Keratinocyte (primary cell): ENCODE data around the gene TMEM50A. TPM values are rescaled to one million over a fixed set of nuclear protein-coding genes. Genes with fewer than 3 reads are reported as not detected.
"Not testable (repeated sequence)": the region's sequence is repeated elsewhere in the genome, so short reads cannot be mapped to it uniquely, and the experiment has no call there.

Experiments
- DNase-seq: peaks from one replicate; pipeline ENCODE4 v3.0.0-alpha.2; 2011; ENCODE audit warnings: low read depth, missing footprints, low spot score
- FAIRE-seq: peaks from 2 replicates; lab custom pipeline; 2011; peaks lifted over from hg19 to GRCh38; lab: Jason Lieb, UNC
- H2AFZ ChIP-seq: 2 replicates; pipeline ENCODE4 v1.6.0; 2012; ENCODE audit warnings: low read length, control low read depth, inconsistent platforms; ENCODE audit not compliant: control insufficient read depth
- H3K27ac ChIP-seq: 2 replicates; pipeline ENCODE4 v1.5.1; 2011; ENCODE audit warnings: low read length; ENCODE audit not compliant: control insufficient read depth, insufficient read depth
- H3K27me3 ChIP-seq: 3 replicates; pipeline ENCODE4 v1.6.0; 2011; ENCODE audit warnings: low read length; ENCODE audit not compliant: control insufficient read depth, insufficient read depth; ENCODE audit errors: extremely low read depth
- H3K36me3 ChIP-seq, 2 experiments: 2 replicates in 1 of 2; 3 replicates in 1 of 2; pipeline ENCODE4 v1.5.1; 2011; ENCODE audit warnings: low read length in 2 of 2, mild to moderate bottlenecking in 1 of 2; ENCODE audit not compliant: control insufficient read depth in 2 of 2, insufficient read depth in 2 of 2; ENCODE audit errors: extremely low read depth in 1 of 2
- H3K4me1 ChIP-seq: 3 replicates; pipeline ENCODE4 v1.5.1; 2011; ENCODE audit warnings: low read length; ENCODE audit not compliant: control insufficient read depth, insufficient read depth; ENCODE audit errors: extremely low read depth
- H3K4me2 ChIP-seq: 3 replicates; pipeline ENCODE4 v1.6.0; 2011; ENCODE audit warnings: low read depth, low read length; ENCODE audit not compliant: control insufficient read depth, insufficient read depth; ENCODE audit errors: extremely low read depth
- H3K4me3 ChIP-seq, 3 experiments: fragments of 200-600 bp in 1 of 3; sonication (generic) in 1 of 3; 2 replicates in 2 of 3; 3 replicates in 1 of 3; pipeline ENCODE4 v1.5.1; 2011 to 2016; ENCODE audit warnings: low read length in 3 of 3, mild to moderate bottlenecking in 3 of 3, control low read depth in 2 of 3, inconsistent platforms in 1 of 3, low read depth in 1 of 3, mixed read lengths in 1 of 3, mixed run types in 1 of 3, moderate library complexity in 1 of 3; ENCODE audit not compliant: control insufficient read depth in 2 of 3, insufficient read depth in 2 of 3; ENCODE audit errors: extremely low read depth in 1 of 3
- H3K79me2 ChIP-seq: 2 replicates; pipeline ENCODE4 v1.6.0; 2012; ENCODE audit warnings: low read length; ENCODE audit not compliant: control insufficient read depth, insufficient read depth
- H3K9ac ChIP-seq: 3 replicates; pipeline ENCODE4 v1.6.0; 2011; ENCODE audit warnings: low read length; ENCODE audit not compliant: control insufficient read depth, insufficient read depth; ENCODE audit errors: extremely low read depth
- H3K9me1 ChIP-seq: 3 replicates; pipeline ENCODE4 v1.6.0; 2011; ENCODE audit warnings: low read length; ENCODE audit not compliant: control insufficient read depth, insufficient read depth; ENCODE audit errors: extremely low read depth
- H3K9me3 ChIP-seq: 2 replicates; pipeline ENCODE4 v1.5.1; 2012; ENCODE audit warnings: low read depth, low read length; ENCODE audit not compliant: control insufficient read depth
- H4K20me1 ChIP-seq: 3 replicates; pipeline ENCODE4 v1.6.0; 2011; ENCODE audit warnings: low read length; ENCODE audit not compliant: control insufficient read depth, insufficient read depth; ENCODE audit errors: extremely low read depth
- dilution Hi-C: fragments of 300-500 bp; cut with MboI; formaldehyde crosslinking; loops from one replicate; pipeline ENCODE4 v1.7.0; 2020; ENCODE audit warnings: low sequenced_read_pairs; ENCODE audit not compliant: extremely low pct_ligation_motif_present
- polyA plus RNA-seq, 5 experiments: library from polyadenylated mRNA; depleted of rRNA in 3 of 5; stranded (reverse) in 3 of 5; stranded (forward) in 1 of 5; unstranded in 1 of 5; fragments of >200 nt; gene quantifications; 1 replicate in 1 of 5; 2 replicates in 3 of 5; 3 replicates in 1 of 5; pipeline versions ENCODE4 v1.2.1 to v1.2.3, GENCODE V29; 2011 to 2012; ENCODE audit warnings: missing spikeins in 2 of 5, low read depth in 1 of 5, low replicate concordance in 1 of 5

The TMEM50A gene
- polyA plus RNA-seq, 1 donor (not counting 4 experiments of a cell fraction or from before 2014, with no cell fraction given): 166 TPM

GRCh38 chr1:25308168-25308567 lies 30.0 kb upstream of the TMEM50A start:
- H2AFZ ChIP-seq, H3K9me3 ChIP-seq, H3K4me2 ChIP-seq, H3K9me1 ChIP-seq, DNase-seq, H4K20me1 ChIP-seq, H3K79me2 ChIP-seq, dilution Hi-C loops, FAIRE-seq, H3K4me3 ChIP-seq, H3K36me3 ChIP-seq, H3K9ac ChIP-seq, H3K27me3 ChIP-seq, H3K27ac ChIP-seq, H3K4me1 ChIP-seq: not testable (repeated sequence)

GRCh38 chr1:25309085-25309484 lies 29.0 kb upstream of the TMEM50A start:
- H3K36me3 ChIP-seq, H4K20me1 ChIP-seq, H3K9me3 ChIP-seq, H3K4me1 ChIP-seq, dilution Hi-C loops, H3K27ac ChIP-seq, H2AFZ ChIP-seq, H3K4me3 ChIP-seq, DNase-seq, FAIRE-seq, H3K27me3 ChIP-seq, H3K4me2 ChIP-seq, H3K9ac ChIP-seq, H3K79me2 ChIP-seq, H3K9me1 ChIP-seq: not testable (repeated sequence)

- not testable (repeated sequence) for H3K27me3 ChIP-seq
These were observed 28.6 kb upstream of the TMEM50A start for GRCh38 chr1:25309486-25309885.

GRCh38 chr1:25312806-25313470 lies 25.2 kb upstream of the TMEM50A start:
- H3K9me1 ChIP-seq, H3K4me3 ChIP-seq, H3K36me3 ChIP-seq, H4K20me1 ChIP-seq, H3K9me3 ChIP-seq, H3K4me1 ChIP-seq, H3K9ac ChIP-seq, dilution Hi-C loops, FAIRE-seq, H3K27me3 ChIP-seq, DNase-seq, H3K79me2 ChIP-seq, H2AFZ ChIP-seq, H3K4me2 ChIP-seq, H3K27ac ChIP-seq: not testable (repeated sequence)

More at GRCh38 chr1:25309486-25309885, 28.6 kb upstream of the TMEM50A start:
- H4K20me1 ChIP-seq, H3K9me1 ChIP-seq, H3K4me3 ChIP-seq, H3K4me1 ChIP-seq, H3K79me2 ChIP-seq, H3K36me3 ChIP-seq, H3K27ac ChIP-seq, dilution Hi-C loops, FAIRE-seq, H2AFZ ChIP-seq, H3K9me3 ChIP-seq, H3K4me2 ChIP-seq, DNase-seq, H3K9ac ChIP-seq: not testable (repeated sequence)

GRCh38 chr1:25320314-25320938 lies 17.7 kb upstream of the TMEM50A start:
- H3K4me1 ChIP-seq, H4K20me1 ChIP-seq, H3K27ac ChIP-seq, FAIRE-seq, H3K9me1 ChIP-seq, H3K4me3 ChIP-seq, DNase-seq, H3K79me2 ChIP-seq, H3K9ac ChIP-seq, H3K36me3 ChIP-seq, H3K4me2 ChIP-seq, H3K27me3 ChIP-seq, H2AFZ ChIP-seq, dilution Hi-C loops, H3K9me3 ChIP-seq: not testable (repeated sequence)
